ENCODE measurements around the gene CCR4. TPM values are rescaled to one million over a fixed set of nuclear protein-coding genes. Genes with fewer than 3 reads are reported as not detected.

Gene CCR4
- total and polyA plus RNA-seq, 9 of the 15 experiments (the other 6 are each of a cell fraction or from before 2014, with no cell fraction given) = 0.04 to 0.47 (median 0.25) TPM; not detected in 1

DNA sequence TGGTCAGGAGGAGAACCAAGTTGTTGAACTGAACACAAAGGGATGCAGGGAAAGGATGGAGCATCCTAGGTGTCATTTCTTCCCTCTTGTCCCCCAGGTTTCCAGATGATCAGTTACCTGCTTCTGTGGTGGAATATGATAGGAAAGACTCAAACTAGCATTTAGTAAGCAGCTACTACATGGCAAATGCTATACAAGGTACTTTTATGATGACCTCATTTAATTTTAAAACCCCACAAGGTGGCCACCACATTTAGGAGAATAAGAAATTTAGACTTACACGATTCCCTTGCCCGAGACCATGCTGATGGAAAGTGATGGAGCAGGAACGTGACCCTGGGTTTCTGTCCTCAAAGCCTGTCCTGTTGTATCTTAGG lies 40.9 kb downstream of the CCR4 start:
- no peak overlapping the region for H3K27ac ChIP-seq (ENCODE audit: extremely low read depth, low read depth, low read length)
- H3K4me3 ChIP-seq = no peak overlapping the region
- no peaks in the 10 kb centered on the region for H3K27me3 ChIP-seq (ENCODE audit: control insufficient read depth in 2 of 2, insufficient read depth in 2 of 2, low read length in 2 of 2)
- CTCF ChIA-PET (ENCODE audit: low intra/inter-chr PET ratio) = no interaction called here
- no peak overlapping the region; a peak in 1 of 4 replicates for H3K9ac ChIP-seq (ENCODE audit: insufficient read depth in 1 of 2, low read depth in 2 of 2, low read length in 2 of 2)
- in situ Hi-C loops (cut with MboI) = no loop called here
- H3K4me1 ChIP-seq (replicated peaks in 1 of 2; ENCODE audit: control insufficient read depth in 2 of 2, insufficient read depth in 2 of 2, low read length in 2 of 2) = no peaks in the 10 kb centered on the region
- H3K9me1 ChIP-seq (ENCODE audit: control insufficient read depth, insufficient read depth, low read length) = no peaks in the 10 kb centered on the region
- WGBS (ENCODE audit: insufficient coverage, low coverage, missing lambda C conversion rate) = 38% methylated on average over 3 of the region's 3 CpGs
- FAIRE-seq (no peak), DNase-seq (ENCODE audit: extremely low read depth in 1 of 4, low spot score in 3 of 4) (no peak), ATAC-seq (no peak)
- H4K20me1 ChIP-seq (replicated peaks; ENCODE audit: control insufficient read depth, insufficient read depth, low read length) = no peaks in the 10 kb centered on the region
- H3K36me3 ChIP-seq (ENCODE audit: control insufficient read depth, insufficient read depth, low read length) = peaks cover 6% of the 10 kb centered on the region; the same call in 1 of the 3 replicates
- H3K9me3 ChIP-seq (replicated peaks; ENCODE audit: control insufficient read depth, insufficient read depth, low read depth, low read length) = no peaks in the 10 kb centered on the region
- POLR2A ChIA-PET = no interaction called here
- no TSS peak for BruUV-seq (replicated peaks)
- H3K79me2 ChIP-seq (ENCODE audit: control insufficient read depth, insufficient read depth, low read length) = no peaks in the 10 kb centered on the region
- TF ChIP-seq SMAD2 (IDR thresholded peaks at IDR 0.05; ENCODE audit: low read depth, low read length) = no peak
- TF ChIP-seq SRSF3 (IDR thresholded peaks at IDR 0.05; ENCODE audit: insufficient read depth, low read length) = no peak
- TF ChIP-seq ZNF707 (CRISPR knock-in tag; conservative IDR thresholded peaks at IDR 0.05) = no peak
- TF ChIP-seq PHF20 (IDR thresholded peaks at IDR 0.05; ENCODE audit: partially characterized antibody) = no peak
- TF ChIP-seq THAP7 (CRISPR knock-in tag; IDR thresholded peaks at IDR 0.05) = no peak
- TF ChIP-seq TRIM25 (IDR thresholded peaks at IDR 0.05; ENCODE audit: borderline replicate concordance) = no peak
- TF ChIP-seq SMAD4 (CRISPR knock-in tag; conservative IDR thresholded peaks at IDR 0.05) = no peak
- no peak overlapping the region for H3K4me2 ChIP-seq (ENCODE audit: insufficient read depth, low read length)
- no peak overlapping the region for H2AFZ ChIP-seq (ENCODE audit: low read depth, low read length)
- intact Hi-C loops (cut with micrococcal nuclease) = no loop called here

Data from K562 (cell line).